Spinal cord (tissue), 10 donors: Measurements from ENCODE around the gene LPAR3. TPM values are rescaled to one million over a fixed set of nuclear protein-coding genes. Genes with fewer than 3 reads are reported as not detected.

Experiments
- DNase-seq, 6 donors: peaks; one replicate each; pipeline versions ENCODE4 v3.0.0 to v3.0.0-alpha.2; 2013 to 2015; ENCODE audit warnings: low spot score in 6 of 6, low read depth in 4 of 6
- H3K27ac ChIP-seq: one replicate; pipeline ENCODE4 v1.5.1; 2013; ENCODE audit warnings: low read depth, low read length, control low read depth
- H3K27me3 ChIP-seq: one replicate; pipeline ENCODE4 v1.6.1; 2013; ENCODE audit warnings: low read length; ENCODE audit not compliant: control insufficient read depth, insufficient read depth
- H3K36me3 ChIP-seq: one replicate; pipeline ENCODE4 v1.6.1; 2013; ENCODE audit warnings: low read length; ENCODE audit not compliant: control insufficient read depth, insufficient read depth
- H3K4me1 ChIP-seq: one replicate; pipeline ENCODE4 v1.6.1; 2013; ENCODE audit warnings: low read length; ENCODE audit not compliant: control insufficient read depth, insufficient read depth
- H3K4me3 ChIP-seq: one replicate; pipeline ENCODE4 v1.5.1; 2013; ENCODE audit warnings: low read depth, low read length, control low read depth
- H3K9me3 ChIP-seq: one replicate; pipeline ENCODE4 v1.6.1; 2013; ENCODE audit warnings: low read length; ENCODE audit not compliant: control insufficient read depth, insufficient read depth
- whole genome bisulfite sequencing: methylation state at CpG from one replicate; pipeline ENCODE4 v1.1.5; 2013; ENCODE audit warnings: missing lambda C conversion rate; ENCODE audit not compliant: insufficient coverage; 5-methylcytosine and 5-hydroxymethylcytosine counted together
- polyA plus RNA-seq, 2 donors: library from polyadenylated mRNA; unstranded; fragments of 120-200 nt; gene quantifications; one replicate each; pipeline ENCODE4 v1.2.1, GENCODE V29; 2013; ENCODE audit not compliant: insufficient read length in 2 of 2
- total RNA-seq, 2 donors: library from RNA; depleted of rRNA in 1 of 2; stranded (reverse); fragments of 120-200 nt in 1 of 2; fragments of >200 nt in 1 of 2; gene quantifications; one replicate each; pipeline versions ENCODE4 v1.2.3 to v1.2.4, GENCODE V29; 2013 to 2014
- donor health status: healthy.

Gene LPAR3
- total and polyA plus RNA-seq, 4 donors = 0.76 to 17.6 (median 8.3) TPM

DNA sequence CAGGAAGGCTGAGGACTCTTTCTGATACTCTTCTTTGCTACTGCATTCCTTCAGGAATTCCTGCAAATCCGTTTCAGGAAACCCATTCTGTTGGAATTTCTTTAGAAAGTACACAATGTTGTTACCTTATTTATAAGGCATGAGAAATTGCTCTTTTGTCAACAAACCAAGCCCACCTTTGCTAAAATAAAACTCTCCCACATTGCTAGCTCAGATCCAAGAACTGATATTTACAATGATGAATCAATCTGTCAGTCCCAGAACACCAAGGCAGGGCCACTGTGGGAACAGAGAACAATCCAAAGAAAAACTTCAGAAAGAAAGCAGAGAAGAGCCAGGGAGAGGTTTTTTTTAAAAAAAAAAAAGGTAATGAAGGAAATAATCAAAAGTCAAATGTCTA is 36.6 kb upstream of the LPAR3 start:
- no CpG with 5 or more reads among the region's 1 CpG for WGBS
- H3K9me3 ChIP-seq = no peaks in the 10 kb centered on the region
- H3K4me3 ChIP-seq = no peak overlapping the region
- H3K36me3 ChIP-seq = no peaks in the 10 kb centered on the region
- no peaks in the 10 kb centered on the region for H3K27me3 ChIP-seq
- H3K27ac ChIP-seq = no peak overlapping the region
- no peaks in the 10 kb centered on the region for H3K4me1 ChIP-seq
- DNase-seq = no peak

DNA sequence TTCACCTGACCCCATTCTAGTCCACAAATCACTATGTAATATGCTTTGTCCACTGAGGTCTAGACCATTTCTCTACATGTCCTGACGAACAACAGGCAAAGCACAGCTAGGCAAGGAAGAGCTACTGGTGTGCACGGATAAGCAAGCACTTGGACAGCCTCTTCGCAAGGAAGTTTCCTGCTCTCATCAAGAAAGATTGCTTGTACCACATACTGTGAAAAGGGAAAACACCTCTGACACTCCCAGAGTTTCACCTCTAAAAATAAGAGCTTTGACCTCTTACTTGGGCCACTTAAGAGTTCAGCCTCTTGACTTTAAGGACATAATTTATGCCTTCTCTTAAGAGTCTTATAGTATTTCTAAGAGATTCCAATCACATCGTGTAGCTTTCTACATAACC is 36.0 kb upstream of the LPAR3 start:
- H3K9me3 ChIP-seq = no peaks in the 10 kb centered on the region
- no peaks in the 10 kb centered on the region for H3K36me3 ChIP-seq
- WGBS = 79% methylated on average over 3 of the region's 4 CpGs
- H3K4me1 ChIP-seq = no peaks in the 10 kb centered on the region
- no peak overlapping the region for H3K27ac ChIP-seq
- H3K4me3 ChIP-seq = no peak overlapping the region
- no peak for DNase-seq
- no peaks in the 10 kb centered on the region for H3K27me3 ChIP-seq

DNA sequence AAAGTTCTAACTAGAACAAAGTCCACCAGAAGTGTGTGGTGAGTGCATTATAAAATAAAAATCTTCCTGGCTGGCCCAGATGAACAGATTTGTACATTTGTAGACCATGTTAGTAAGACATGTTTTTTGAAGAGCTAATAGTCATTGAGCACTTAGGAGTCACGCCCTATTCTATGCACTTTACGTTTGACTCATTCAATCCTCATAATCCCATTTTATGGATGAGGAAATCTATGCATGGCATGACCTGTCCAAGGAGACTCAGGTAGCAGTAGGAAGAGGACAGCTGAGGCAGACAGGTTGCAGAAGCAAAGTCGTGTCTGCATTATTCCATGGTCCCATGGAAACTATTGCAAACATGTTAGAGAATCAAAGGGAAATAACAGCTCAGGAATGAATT is 30.3 kb upstream of the LPAR3 start:
- Histone ChIP-seq H3K9me3 (no peaks in the 10 kb centered on the region), H3K4me3 (no peak overlapping the region), H3K4me1 (no peaks in the 10 kb centered on the region), H3K27me3 (no peaks in the 10 kb centered on the region), H3K27ac (no peak overlapping the region), H3K36me3 (no peaks in the 10 kb centered on the region)
- WGBS = 62% methylated on average over 1 of the region's 3 CpGs
- DNase-seq = no peak

DNA sequence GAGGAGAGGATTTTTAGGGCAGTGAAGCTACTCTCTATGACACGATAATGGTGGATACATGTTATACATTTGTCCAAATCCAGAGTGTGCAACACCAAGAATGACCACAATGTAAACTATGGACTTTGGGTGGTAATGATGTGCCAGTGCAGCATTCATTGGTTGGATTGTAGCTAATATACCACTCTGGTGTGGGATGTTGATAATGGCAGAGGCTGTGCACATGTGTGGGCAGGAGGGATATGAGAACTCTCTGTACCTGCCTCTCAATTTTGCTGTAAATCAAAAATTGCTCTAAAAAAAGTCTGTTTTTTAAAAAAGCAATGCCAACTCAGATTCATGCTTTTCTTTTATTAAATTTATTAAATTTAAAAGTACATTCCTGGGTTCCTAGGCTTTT is 27.2 kb upstream of the LPAR3 start:
- no peaks in the 10 kb centered on the region for H3K36me3 ChIP-seq
- H3K4me3 ChIP-seq = no peak overlapping the region
- H3K9me3 ChIP-seq = no peaks in the 10 kb centered on the region
- no CpG with 5 or more reads among the region's 1 CpG for WGBS
- H3K27me3 ChIP-seq = no peaks in the 10 kb centered on the region
- H3K4me1 ChIP-seq = no peaks in the 10 kb centered on the region
- no peak overlapping the region for H3K27ac ChIP-seq
- DNase-seq = no peak

DNA sequence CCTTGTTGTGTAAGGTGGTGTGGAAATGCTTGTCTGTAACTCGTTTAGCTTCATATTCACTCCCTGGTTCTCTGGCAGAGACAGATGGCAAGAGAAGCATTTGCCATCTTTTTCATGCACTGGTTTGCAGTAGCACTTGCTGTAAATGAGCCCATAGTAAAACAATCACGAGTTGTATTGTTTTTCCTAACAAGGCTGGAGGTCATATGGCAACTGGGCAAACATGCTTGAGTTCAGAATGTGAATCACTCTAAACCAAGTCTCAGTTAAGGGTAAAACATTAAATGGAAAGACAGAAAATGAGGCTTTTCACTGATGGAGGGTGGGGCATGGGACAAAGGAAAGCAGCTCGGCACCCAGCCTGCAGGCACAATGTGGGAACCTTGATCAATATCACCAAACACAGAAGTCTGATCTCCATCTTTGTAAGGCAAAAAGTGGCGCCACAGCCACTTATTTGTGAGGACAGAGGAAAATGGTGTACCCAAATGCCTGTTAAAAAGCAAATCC is 26.5 kb upstream of the LPAR3 start:
- Histone ChIP-seq H3K4me1 (no peaks in the 10 kb centered on the region), H3K4me3 (no peak overlapping the region), H3K27me3 (no peaks in the 10 kb centered on the region), H3K36me3 (no peaks in the 10 kb centered on the region), H3K27ac (no peak overlapping the region), H3K9me3 (no peaks in the 10 kb centered on the region)
- DNase-seq = peak in 1 of 6 donors; percentile 14
- 36% methylated on average over 2 of the region's 4 CpGs for WGBS

DNA sequence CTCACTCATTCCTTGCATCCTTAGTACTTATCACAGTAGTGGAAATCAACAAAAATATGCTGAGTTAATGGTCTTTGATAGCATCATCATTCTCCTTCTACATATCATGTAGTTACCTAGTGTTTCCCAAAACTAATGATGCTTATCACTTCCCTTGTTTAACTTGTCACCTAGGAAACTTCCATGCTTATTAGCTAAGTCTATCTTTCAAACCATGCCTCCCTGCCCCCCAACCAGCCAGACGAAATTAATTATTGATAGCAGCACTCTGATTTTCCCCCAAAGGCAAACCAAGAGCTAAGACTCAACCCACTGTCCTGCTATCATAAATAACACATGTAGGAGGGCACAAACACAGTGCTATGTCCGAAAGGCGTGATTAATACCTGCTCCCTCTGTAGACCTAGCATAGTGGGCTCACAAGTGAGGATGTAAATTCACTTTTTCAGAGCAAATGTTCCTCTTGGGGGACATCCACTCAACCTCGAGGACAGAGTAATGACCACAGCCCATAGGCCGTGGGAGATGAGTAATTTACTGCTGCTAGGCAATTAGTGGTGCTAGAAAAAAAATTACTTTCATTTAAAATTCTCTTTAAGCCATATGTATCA is 25.8 kb upstream of the LPAR3 start:
- no peak overlapping the region for H3K4me3 ChIP-seq
- 86% methylated on average over 3 of the region's 5 CpGs for WGBS

DNA sequence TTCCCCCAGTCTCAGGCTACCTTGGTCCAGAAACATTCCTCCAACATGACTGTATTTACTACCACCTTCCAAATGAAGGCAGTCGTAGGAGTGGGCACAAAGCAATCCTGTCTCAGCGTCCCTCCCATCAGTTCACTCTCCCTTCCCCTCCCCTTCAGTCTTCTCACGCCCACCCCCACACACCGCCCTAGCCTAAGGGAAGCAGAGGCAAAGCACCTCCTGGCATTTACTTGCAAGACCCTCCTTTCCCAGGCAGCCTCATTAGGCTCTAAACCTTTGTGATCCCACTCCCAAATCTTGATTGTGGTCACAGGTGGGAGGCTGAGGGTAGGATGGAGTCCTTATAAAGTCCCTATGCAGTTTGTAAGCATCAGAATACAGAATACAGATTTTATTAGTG is 23.9 kb upstream of the LPAR3 start:
- H3K9me3 ChIP-seq = no peaks in the 10 kb centered on the region
- no peak for DNase-seq
- H3K27me3 ChIP-seq = no peaks in the 10 kb centered on the region
- no peaks in the 10 kb centered on the region for H3K4me1 ChIP-seq
- whole genome bisulfite sequencing = 40% methylated on average over 2 of the region's 4 CpGs
- no peak overlapping the region for H3K27ac ChIP-seq
- no peaks in the 10 kb centered on the region for H3K36me3 ChIP-seq
- no peak overlapping the region for H3K4me3 ChIP-seq

More for the DNA sequence above, 25.8 kb upstream of the LPAR3 start:
- no peaks in the 10 kb centered on the region for H3K36me3 ChIP-seq
- peak in 1 of 6 donors; percentile 34 for DNase-seq
- H3K4me1 ChIP-seq = no peaks in the 10 kb centered on the region
- no peaks in the 10 kb centered on the region for H3K27me3 ChIP-seq
- no peaks in the 10 kb centered on the region for H3K9me3 ChIP-seq
- no peak overlapping the region for H3K27ac ChIP-seq

DNA sequence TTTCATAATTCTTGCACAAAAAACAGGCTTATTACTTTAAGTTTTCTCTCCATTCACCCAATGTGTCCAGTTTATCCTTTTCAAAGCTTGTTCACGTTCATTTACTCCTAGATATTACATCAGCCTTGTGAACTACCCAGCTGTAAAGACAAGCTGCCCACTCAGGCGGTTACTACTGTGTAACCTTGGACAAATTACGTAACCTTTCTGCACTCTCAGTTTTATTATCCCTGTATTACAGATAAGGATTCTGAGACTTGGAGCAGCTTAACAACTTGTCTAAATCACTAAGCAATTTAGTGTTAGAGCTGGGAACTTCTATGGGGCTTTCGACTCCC is 20.5 kb upstream of the LPAR3 start:
- Histone ChIP-seq H3K4me1 (no peaks in the 10 kb centered on the region), H3K4me3 (no peak overlapping the region), H3K27me3 (no peaks in the 10 kb centered on the region), H3K36me3 (no peaks in the 10 kb centered on the region), H3K27ac (no peak overlapping the region), H3K9me3 (no peaks in the 10 kb centered on the region)
- DNase-seq = peak in 1 of 6 donors; percentile 17
- 43% methylated on average over 1 of the region's 4 CpGs for WGBS

DNA sequence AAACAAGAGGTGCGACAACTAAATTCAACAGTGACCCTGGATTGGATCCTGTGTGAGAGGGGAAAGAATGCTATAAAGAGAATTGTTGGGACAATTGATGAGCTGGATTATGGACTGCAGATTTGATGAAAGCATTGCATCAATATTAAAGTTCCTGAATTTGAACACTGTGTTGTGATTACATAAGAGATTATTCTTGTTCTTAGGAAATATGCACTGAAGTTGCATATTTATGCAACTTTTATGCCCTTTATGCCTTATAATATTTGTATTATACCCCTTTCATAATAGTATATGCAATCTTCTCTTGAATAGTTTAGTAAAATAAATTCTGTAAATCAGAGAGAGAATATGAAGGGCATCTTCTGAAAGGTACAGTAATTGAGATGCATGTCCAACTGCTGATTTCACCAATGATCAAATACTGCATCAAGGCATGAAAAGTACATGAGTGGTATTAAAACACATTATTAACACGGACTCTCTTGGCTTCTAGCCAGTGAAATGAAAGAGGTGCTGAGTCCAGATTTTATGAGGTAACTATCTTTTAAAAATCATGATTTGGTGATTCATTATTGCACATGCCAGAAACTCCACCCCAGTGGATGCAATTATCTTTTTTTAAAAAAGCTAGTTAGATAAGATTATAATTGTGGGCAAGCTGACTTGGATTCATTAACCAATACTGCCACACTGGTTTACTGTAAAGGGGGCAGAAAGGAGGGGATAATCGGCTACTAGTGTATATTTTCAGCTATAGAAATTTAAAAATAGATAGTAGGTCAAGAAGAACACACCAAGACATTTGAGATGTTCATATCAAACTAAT is 19.9 kb upstream of the LPAR3 start:
- H3K4me3 ChIP-seq = no peak overlapping the region
- WGBS = 83% methylated on average over 1 of the region's 3 CpGs

More for the DNA sequence above, 19.9 kb upstream of the LPAR3 start:
- Histone ChIP-seq H3K36me3 (no peaks in the 10 kb centered on the region), H3K9me3 (no peaks in the 10 kb centered on the region), H3K27me3 (no peaks in the 10 kb centered on the region), H3K4me1 (no peaks in the 10 kb centered on the region), H3K27ac (no peak overlapping the region)
- DNase-seq = peak in 1 of 6 donors; percentile 25
